ENCODE measurements around the gene OMP. TPM values are rescaled to one million over a fixed set of nuclear protein-coding genes. Genes with fewer than 3 reads are reported as not detected.

Gene OMP
- total and polyA plus RNA-seq, 4 experiments from 2014 or later, result 0.79 TPM; not detected in 3

- intact Hi-C loops (cut with micrococcal nuclease), result no loop called here
- H3K4me1 Mint-ChIP-seq, result peaks cover 0 to 2% (median 0%) of the 10 kb centered on the region in 4 donors
- no peaks in the 10 kb centered on the region for H3K36me3 ChIP-seq (ENCODE audit: insufficient read depth, low read length)
- no peak overlapping the region for H3K27ac ChIP-seq (ENCODE audit: low read depth, low read length)
- H3K9me3 Mint-ChIP-seq, result no peaks in the 10 kb centered on the region
- H3K27ac Mint-ChIP-seq, result no peak overlapping the region
- H3K4me1 ChIP-seq (ENCODE audit: insufficient read depth, low read length), result no peaks in the 10 kb centered on the region
- ChIA-PET CTCF (ENCODE audit: partially characterized antibody) (interaction anchor here (0.7 to 1.2 kb wide), 3 partner anchors 21 to 193 kb away, joined by 3 to 4 read pairs (median 3); no protein-coding TSS in a partner anchor), POLR2A (ENCODE audit: partially characterized antibody) (no interaction called here)
- no peaks in the 10 kb centered on the region for H3K9me3 ChIP-seq (ENCODE audit: control insufficient read depth in 1 of 2, low read length in 2 of 2)
- no peaks in the 10 kb centered on the region for H3K27me3 ChIP-seq (ENCODE audit: insufficient read depth, low read length)
- H3K36me3 Mint-ChIP-seq, result no peaks in the 10 kb centered on the region
- H3K27me3 Mint-ChIP-seq, result no peaks in the 10 kb centered on the region
- DNase-seq, result no peak
- H3K4me3 Mint-ChIP-seq, result no peak overlapping the region
- H3K4me3 ChIP-seq (ENCODE audit: low read length in 2 of 2), result no peak overlapping the region
Measured at GRCh38 chr11:77111946-77112345, 9.3 kb downstream of the OMP start.

- H3K4me3 Mint-ChIP-seq, result no peak overlapping the region
- no peaks in the 10 kb centered on the region for H3K36me3 Mint-ChIP-seq
- Histone ChIP-seq H3K27ac (ENCODE audit: low read depth, low read length) (no peak overlapping the region), H3K4me1 (ENCODE audit: insufficient read depth, low read length) (no peaks in the 10 kb centered on the region), H3K9me3 (ENCODE audit: control insufficient read depth in 1 of 2, low read length in 2 of 2) (no peaks in the 10 kb centered on the region), H3K4me3 (ENCODE audit: low read length in 2 of 2) (no peak overlapping the region), H3K27me3 (ENCODE audit: insufficient read depth, low read length) (no peaks in the 10 kb centered on the region), H3K36me3 (ENCODE audit: insufficient read depth, low read length) (no peaks in the 10 kb centered on the region)
- H3K9me3 Mint-ChIP-seq, result no peaks in the 10 kb centered on the region
- H3K27me3 Mint-ChIP-seq, result no peaks in the 10 kb centered on the region
- DNase-seq, result no peak
- intact Hi-C loops (cut with micrococcal nuclease), result no loop called here
- POLR2A ChIA-PET (ENCODE audit: partially characterized antibody), result no interaction called here
- H3K27ac Mint-ChIP-seq, result no peak overlapping the region
- CTCF ChIA-PET (ENCODE audit: partially characterized antibody), result no interaction called here
- H3K4me1 Mint-ChIP-seq, result peaks cover 0 to 2% (median 0%) of the 10 kb centered on the region in 4 donors
Measured at GRCh38 chr11:77112641-77113381, 10.2 kb downstream of the OMP start.

GRCh38 chr11:77113382-77114088 lies 10.9 kb downstream of the OMP start:
- no peak overlapping the region for H3K4me3 Mint-ChIP-seq
- Histone ChIP-seq H3K9me3 (ENCODE audit: control insufficient read depth in 1 of 2, low read length in 2 of 2) (no peaks in the 10 kb centered on the region), H3K4me3 (ENCODE audit: low read length in 2 of 2) (no peak overlapping the region), H3K36me3 (ENCODE audit: insufficient read depth, low read length) (no peaks in the 10 kb centered on the region), H3K27ac (ENCODE audit: low read depth, low read length) (no peak overlapping the region), H3K27me3 (ENCODE audit: insufficient read depth, low read length) (no peaks in the 10 kb centered on the region), H3K4me1 (ENCODE audit: insufficient read depth, low read length) (no peaks in the 10 kb centered on the region)
- ChIA-PET CTCF (ENCODE audit: partially characterized antibody) (no interaction called here), POLR2A (ENCODE audit: partially characterized antibody) (no interaction called here)
- no peaks in the 10 kb centered on the region for H3K36me3 Mint-ChIP-seq
- intact Hi-C loops (cut with micrococcal nuclease), result no loop called here
- H3K9me3 Mint-ChIP-seq, result no peaks in the 10 kb centered on the region
- H3K4me1 Mint-ChIP-seq, result peaks cover 0 to 2% (median 0%) of the 10 kb centered on the region in 4 donors
- H3K27ac Mint-ChIP-seq, result peak overlapping the region in 2 of 7 donors; percentile 9 to 57
- H3K27me3 Mint-ChIP-seq, result no peaks in the 10 kb centered on the region
- DNase-seq, result no peak

GRCh38 chr11:77114089-77114463 lies 11.4 kb downstream of the OMP start:
- Mint-ChIP-seq H3K4me3 (no peak overlapping the region), H3K27me3 (no peaks in the 10 kb centered on the region), H3K9me3 (peaks cover 0 to under 1% (median 0%) of the 10 kb centered on the region in 8 donors), H3K4me1 (peaks cover 0 to 2% (median 0%) of the 10 kb centered on the region in 4 donors), H3K36me3 (no peaks in the 10 kb centered on the region), H3K27ac (no peak overlapping the region)
- Histone ChIP-seq H3K9me3 (ENCODE audit: control insufficient read depth in 1 of 2, low read length in 2 of 2) (no peaks in the 10 kb centered on the region), H3K27me3 (ENCODE audit: insufficient read depth, low read length) (no peaks in the 10 kb centered on the region), H3K27ac (ENCODE audit: low read depth, low read length) (no peak overlapping the region), H3K36me3 (ENCODE audit: insufficient read depth, low read length) (no peaks in the 10 kb centered on the region), H3K4me3 (ENCODE audit: low read length in 2 of 2) (no peak overlapping the region), H3K4me1 (ENCODE audit: insufficient read depth, low read length) (no peaks in the 10 kb centered on the region)
- intact Hi-C loops (cut with micrococcal nuclease), result no loop called here
- ChIA-PET CTCF (ENCODE audit: partially characterized antibody) (interaction anchor here (1.1 kb wide), 1 partner anchor 13 kb away, joined by 7 read pairs; no protein-coding TSS in a partner anchor), POLR2A (ENCODE audit: partially characterized antibody) (no interaction called here)
- DNase-seq, result no peak

GRCh38 chr11:77115181-77115611 lies 12.6 kb downstream of the OMP start:
- Histone ChIP-seq H3K27ac (ENCODE audit: low read depth, low read length) (no peak overlapping the region), H3K4me3 (ENCODE audit: low read length in 2 of 2) (no peak overlapping the region), H3K36me3 (ENCODE audit: insufficient read depth, low read length) (no peaks in the 10 kb centered on the region), H3K4me1 (ENCODE audit: insufficient read depth, low read length) (no peaks in the 10 kb centered on the region), H3K9me3 (ENCODE audit: control insufficient read depth in 1 of 2, low read length in 2 of 2) (no peaks in the 10 kb centered on the region), H3K27me3 (ENCODE audit: insufficient read depth, low read length) (no peaks in the 10 kb centered on the region)
- Mint-ChIP-seq H3K9me3 (peaks cover 0 to 2% (median 0%) of the 10 kb centered on the region in 8 donors), H3K4me1 (peaks cover 0 to 2% (median 0%) of the 10 kb centered on the region in 4 donors), H3K27ac (no peak overlapping the region), H3K4me3 (no peak overlapping the region), H3K36me3 (no peaks in the 10 kb centered on the region), H3K27me3 (no peaks in the 10 kb centered on the region)
- intact Hi-C loops (cut with micrococcal nuclease), result no loop called here
- no peak for DNase-seq
- CTCF ChIA-PET (ENCODE audit: partially characterized antibody), result interaction anchor here (1.1 kb wide), 1 partner anchor 12 kb away, joined by 7 read pairs; no protein-coding TSS in a partner anchor
- POLR2A ChIA-PET (ENCODE audit: partially characterized antibody), result no interaction called here

- Histone ChIP-seq H3K27ac (ENCODE audit: low read depth, low read length) (no peak overlapping the region), H3K36me3 (ENCODE audit: insufficient read depth, low read length) (no peaks in the 10 kb centered on the region), H3K9me3 (ENCODE audit: control insufficient read depth in 1 of 2, low read length in 2 of 2) (no peaks in the 10 kb centered on the region), H3K27me3 (ENCODE audit: insufficient read depth, low read length) (no peaks in the 10 kb centered on the region), H3K4me1 (ENCODE audit: insufficient read depth, low read length) (no peaks in the 10 kb centered on the region), H3K4me3 (ENCODE audit: low read length in 2 of 2) (no peak overlapping the region)
- Mint-ChIP-seq H3K27me3 (no peaks in the 10 kb centered on the region), H3K4me3 (no peak overlapping the region), H3K4me1 (peaks cover 0 to 2% (median 0%) of the 10 kb centered on the region in 4 donors), H3K9me3 (peaks cover 0 to 2% (median 0%) of the 10 kb centered on the region in 8 donors), H3K27ac (no peak overlapping the region), H3K36me3 (no peaks in the 10 kb centered on the region)
- CTCF ChIA-PET (ENCODE audit: partially characterized antibody), result interaction anchor here (2.7 kb wide), 1 partner anchor 11 kb away, joined by 11 read pairs; the partner anchor contains the start of gene MYO7A
- DNase-seq, result no peak
- POLR2A ChIA-PET (ENCODE audit: partially characterized antibody), result no interaction called here
- intact Hi-C loops (cut with micrococcal nuclease), result no loop called here
Measured at GRCh38 chr11:77115956-77116355, 13.3 kb downstream of the OMP start.

GRCh38 chr11:77117492-77117891 lies 14.9 kb downstream of the OMP start:
- Mint-ChIP-seq H3K9me3 (peaks cover 0 to 2% (median 0%) of the 10 kb centered on the region in 8 donors), H3K36me3 (no peaks in the 10 kb centered on the region), H3K4me1 (peaks cover 0 to 2% (median 0%) of the 10 kb centered on the region in 4 donors), H3K4me3 (no peak overlapping the region), H3K27ac (no peak overlapping the region), H3K27me3 (no peaks in the 10 kb centered on the region)
- intact Hi-C loops (cut with micrococcal nuclease), result no loop called here
- POLR2A ChIA-PET (ENCODE audit: partially characterized antibody), result no interaction called here
- CTCF ChIA-PET (ENCODE audit: partially characterized antibody), result interaction anchor here (2.7 kb wide), 1 partner anchor 9 kb away, joined by 11 read pairs; the partner anchor contains the start of gene MYO7A
- H3K4me3 ChIP-seq (ENCODE audit: low read length in 2 of 2), result no peak overlapping the region
- H3K27me3 ChIP-seq (ENCODE audit: insufficient read depth, low read length), result no peaks in the 10 kb centered on the region
- no peak overlapping the region for H3K27ac ChIP-seq (ENCODE audit: low read depth, low read length)
- DNase-seq, result no peak
- H3K36me3 ChIP-seq (ENCODE audit: insufficient read depth, low read length), result no peaks in the 10 kb centered on the region
- no peaks in the 10 kb centered on the region for H3K9me3 ChIP-seq (ENCODE audit: control insufficient read depth in 1 of 2, low read length in 2 of 2)
- H3K4me1 ChIP-seq (ENCODE audit: insufficient read depth, low read length), result no peaks in the 10 kb centered on the region
